HEK293 (cell line): ENCODE results near the gene PPIL3.

Source experiments
- CTCF ChIA-PET: fragments of 350-600 bp; formaldehyde crosslinking; extraction: SDS; loops from one replicate; lab custom pipeline; 2021; ENCODE audit warnings: antibody characterized with exemption; lab: Yijun Ruan, JAX
- POLR2A ChIA-PET: fragments of 300-600 bp; formaldehyde crosslinking; extraction: SDS; loops from one replicate; lab custom pipeline; 2020; ENCODE audit warnings: antibody characterized with exemption, inconsistent platforms; lab: Yijun Ruan, JAX
- H3K27ac ChIP-seq: fragments of 200-500 bp; sonication (Bioruptor generic); 2 replicates; pipeline ENCODE4 v1.5.1; 2014; ENCODE audit warnings: low read depth, low read length, control low read depth, inconsistent platforms; ENCODE audit errors: extremely low read depth
- H3K36me3 ChIP-seq, 2 experiments: fragments of 200-500 bp in 1 of 2; sonication (Bioruptor generic) in 1 of 2; 1 replicate in 1 of 2; 2 replicates in 1 of 2; pipeline ENCODE4 v1.5.1; 2014 to 2017; ENCODE audit warnings: inconsistent platforms in 2 of 2, low read length in 2 of 2; ENCODE audit not compliant: control insufficient read depth in 2 of 2, insufficient read depth in 1 of 2
- H3K4me1 ChIP-seq: fragments of 200-500 bp; sonication (Bioruptor generic); 2 replicates; pipeline ENCODE4 v1.5.1; 2014; ENCODE audit warnings: mild to moderate bottlenecking, low read length, inconsistent platforms; ENCODE audit not compliant: control insufficient read depth, insufficient read depth
- H3K4me3 ChIP-seq: 2 replicates; pipeline ENCODE4 v1.5.1; 2011; ENCODE audit warnings: low read depth, mild to moderate bottlenecking, control low read depth, low read length, moderate library complexity
- H3K9me3 ChIP-seq: fragments of 200-500 bp; sonication (Bioruptor generic); 2 replicates; pipeline ENCODE4 v1.5.1; 2014; ENCODE audit warnings: low read depth, low read length, inconsistent platforms; ENCODE audit not compliant: control insufficient read depth, insufficient read depth
- REPIN1 ChIP-seq: fragments of 450-650 bp; formaldehyde crosslinking; IDR thresholded peaks from 2 replicates; pipeline ENCODE4 v1.5.1; 2017; ENCODE audit warnings: missing biosample characterization, missing genetic modification characterization, low read depth
- SCRT1 ChIP-seq: fragments of 450-650 bp; formaldehyde crosslinking; IDR thresholded peaks from 2 replicates; pipeline ENCODE4 v1.5.1; 2016; ENCODE audit warnings: missing biosample characterization, missing genetic modification characterization, borderline replicate concordance
- ZBTB48 ChIP-seq: fragments of 450-650 bp; formaldehyde crosslinking; IDR thresholded peaks from 2 replicates; pipeline ENCODE4 v1.5.1; 2016; ENCODE audit warnings: missing biosample characterization, missing genetic modification characterization
- ZNF112 ChIP-seq: fragments of 450-650 bp; formaldehyde crosslinking; IDR thresholded peaks from 2 replicates; pipeline ENCODE4 v1.5.0; 2017; ENCODE audit warnings: missing biosample characterization, missing genetic modification characterization
- ZNF132 ChIP-seq: fragments of 450-650 bp; formaldehyde crosslinking; IDR thresholded peaks from 2 replicates; pipeline ENCODE4 v1.5.1; 2017; ENCODE audit warnings: missing biosample characterization, missing genetic modification characterization, borderline replicate concordance
- ZNF140 ChIP-seq: fragments of 450-650 bp; formaldehyde crosslinking; IDR thresholded peaks from 2 replicates; pipeline ENCODE4 v1.5.1; 2016; ENCODE audit warnings: missing biosample characterization, missing genetic modification characterization
- ZNF2 ChIP-seq: fragments of 450-650 bp; formaldehyde crosslinking; IDR thresholded peaks from 2 replicates; pipeline ENCODE4 v1.5.1; 2016; ENCODE audit warnings: missing biosample characterization, missing genetic modification characterization
- ZNF239 ChIP-seq: fragments of 450-650 bp; formaldehyde crosslinking; IDR thresholded peaks from 2 replicates; pipeline ENCODE4 v1.5.1; 2016; ENCODE audit warnings: missing biosample characterization, missing genetic modification characterization
- ZNF433 ChIP-seq: fragments of 450-650 bp; formaldehyde crosslinking; IDR thresholded peaks from 2 replicates; pipeline ENCODE4 v1.5.1; 2016; ENCODE audit warnings: missing biosample characterization, missing genetic modification characterization, low read depth
- ZNF514 ChIP-seq: fragments of 450-650 bp; formaldehyde crosslinking; IDR thresholded peaks from 2 replicates; pipeline ENCODE4 v1.5.1; 2016; ENCODE audit warnings: missing biosample characterization, missing genetic modification characterization
- ZNF701 ChIP-seq: fragments of 450-650 bp; formaldehyde crosslinking; IDR thresholded peaks from 2 replicates; pipeline ENCODE4 v1.5.1; 2016; ENCODE audit warnings: missing biosample characterization, missing genetic modification characterization
- ZNF785 ChIP-seq: fragments of 450-650 bp; formaldehyde crosslinking; IDR thresholded peaks from 2 replicates; pipeline ENCODE4 v1.5.1; 2016; ENCODE audit warnings: missing biosample characterization, missing genetic modification characterization
- ZNF837 ChIP-seq: fragments of 450-650 bp; formaldehyde crosslinking; IDR thresholded peaks from 2 replicates; pipeline ENCODE4 v1.5.1; 2016; ENCODE audit warnings: missing biosample characterization, missing genetic modification characterization
- TF ChIP-seq, protein P1 (sequence below): fragments of 450-650 bp; formaldehyde crosslinking; IDR thresholded peaks from 2 replicates; pipeline ENCODE4 v1.5.1; 2016; ENCODE audit warnings: missing biosample characterization, missing genetic modification characterization
- TF ChIP-seq, protein P2 (sequence below): fragments of 450-650 bp; formaldehyde crosslinking; IDR thresholded peaks from 2 replicates; pipeline ENCODE4 v1.5.1; 2017; ENCODE audit warnings: missing biosample characterization, missing genetic modification characterization
- TF ChIP-seq, protein P3 (sequence below): fragments of 450-650 bp; formaldehyde crosslinking; conservative IDR thresholded peaks from 2 replicates; pipeline ENCODE4 v1.5.1; 2016; ENCODE audit warnings: low read depth, missing biosample characterization, missing genetic modification characterization
- TF ChIP-seq, protein P4 (sequence below): fragments of 450-650 bp; formaldehyde crosslinking; IDR thresholded peaks from 2 replicates; pipeline ENCODE4; 2016; ENCODE audit warnings: missing biosample characterization, missing genetic modification characterization
- TF ChIP-seq, protein P5 (sequence below): fragments of 450-650 bp; formaldehyde crosslinking; IDR thresholded peaks from 2 replicates; pipeline ENCODE4 v1.5.1; 2017; ENCODE audit warnings: missing biosample characterization, missing genetic modification characterization
- TF ChIP-seq, protein P6 (sequence below): fragments of 450-650 bp; formaldehyde crosslinking; IDR thresholded peaks from 2 replicates; pipeline ENCODE4 v1.5.1; 2016; ENCODE audit warnings: missing biosample characterization, missing genetic modification characterization
- TF ChIP-seq, protein P7 (sequence below): fragments of 450-650 bp; formaldehyde crosslinking; IDR thresholded peaks from 2 replicates; pipeline ENCODE4 v1.5.1; 2016; ENCODE audit warnings: missing biosample characterization, missing genetic modification characterization

The PPIL3 gene

DNA sequence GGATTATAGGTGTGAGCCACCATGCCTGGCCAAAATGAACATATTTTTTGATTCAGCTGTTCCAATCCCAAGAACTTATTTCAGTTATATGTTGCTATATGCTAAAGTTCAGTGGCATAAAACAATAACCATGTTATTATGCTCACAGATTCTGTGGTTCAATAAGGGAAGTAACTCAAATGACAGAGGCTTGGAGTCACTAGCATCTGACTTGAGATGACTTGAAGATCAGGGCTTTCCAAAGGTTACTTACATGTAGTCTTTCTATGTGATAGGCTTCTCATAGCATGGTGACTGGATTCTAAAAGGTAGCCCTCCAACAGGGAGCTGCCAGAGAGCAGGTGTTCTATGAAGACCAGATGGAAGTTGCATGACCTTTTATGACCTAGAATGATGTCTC lies 41.6 kb downstream of the PPIL3 start (continued):
- TF ChIP-seq, protein P1, sequence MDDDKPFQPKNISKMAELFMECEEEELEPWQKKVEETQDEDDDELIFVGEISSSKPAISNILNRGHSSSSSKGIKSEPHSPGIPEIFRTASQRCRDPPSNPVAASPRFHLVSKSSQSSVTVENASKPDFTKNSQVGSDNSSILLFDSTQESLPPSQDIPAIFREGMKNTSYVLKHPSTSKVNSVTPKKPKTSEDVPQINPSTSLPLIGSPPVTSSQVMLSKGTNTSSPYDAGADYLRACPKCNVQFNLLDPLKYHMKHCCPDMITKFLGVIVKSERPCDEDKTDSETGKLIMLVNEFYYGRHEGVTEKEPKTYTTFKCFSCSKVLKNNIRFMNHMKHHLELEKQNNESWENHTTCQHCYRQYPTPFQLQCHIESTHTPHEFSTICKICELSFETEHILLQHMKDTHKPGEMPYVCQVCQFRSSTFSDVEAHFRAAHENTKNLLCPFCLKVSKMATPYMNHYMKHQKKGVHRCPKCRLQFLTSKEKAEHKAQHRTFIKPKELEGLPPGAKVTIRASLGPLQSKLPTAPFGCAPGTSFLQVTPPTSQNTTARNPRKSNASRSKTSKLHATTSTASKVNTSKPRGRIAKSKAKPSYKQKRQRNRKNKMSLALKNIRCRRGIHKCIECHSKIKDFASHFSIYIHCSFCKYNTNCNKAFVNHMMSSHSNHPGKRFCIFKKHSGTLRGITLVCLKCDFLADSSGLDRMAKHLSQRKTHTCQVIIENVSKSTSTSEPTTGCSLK, result no peak
- TF ChIP-seq ZNF514 (tag by site-specific recombination), result no peak
- TF ChIP-seq, protein P2, sequence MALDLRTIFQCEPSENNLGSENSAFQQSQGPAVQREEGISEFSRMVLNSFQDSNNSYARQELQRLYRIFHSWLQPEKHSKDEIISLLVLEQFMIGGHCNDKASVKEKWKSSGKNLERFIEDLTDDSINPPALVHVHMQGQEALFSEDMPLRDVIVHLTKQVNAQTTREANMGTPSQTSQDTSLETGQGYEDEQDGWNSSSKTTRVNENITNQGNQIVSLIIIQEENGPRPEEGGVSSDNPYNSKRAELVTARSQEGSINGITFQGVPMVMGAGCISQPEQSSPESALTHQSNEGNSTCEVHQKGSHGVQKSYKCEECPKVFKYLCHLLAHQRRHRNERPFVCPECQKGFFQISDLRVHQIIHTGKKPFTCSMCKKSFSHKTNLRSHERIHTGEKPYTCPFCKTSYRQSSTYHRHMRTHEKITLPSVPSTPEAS, result no peak

DNA sequence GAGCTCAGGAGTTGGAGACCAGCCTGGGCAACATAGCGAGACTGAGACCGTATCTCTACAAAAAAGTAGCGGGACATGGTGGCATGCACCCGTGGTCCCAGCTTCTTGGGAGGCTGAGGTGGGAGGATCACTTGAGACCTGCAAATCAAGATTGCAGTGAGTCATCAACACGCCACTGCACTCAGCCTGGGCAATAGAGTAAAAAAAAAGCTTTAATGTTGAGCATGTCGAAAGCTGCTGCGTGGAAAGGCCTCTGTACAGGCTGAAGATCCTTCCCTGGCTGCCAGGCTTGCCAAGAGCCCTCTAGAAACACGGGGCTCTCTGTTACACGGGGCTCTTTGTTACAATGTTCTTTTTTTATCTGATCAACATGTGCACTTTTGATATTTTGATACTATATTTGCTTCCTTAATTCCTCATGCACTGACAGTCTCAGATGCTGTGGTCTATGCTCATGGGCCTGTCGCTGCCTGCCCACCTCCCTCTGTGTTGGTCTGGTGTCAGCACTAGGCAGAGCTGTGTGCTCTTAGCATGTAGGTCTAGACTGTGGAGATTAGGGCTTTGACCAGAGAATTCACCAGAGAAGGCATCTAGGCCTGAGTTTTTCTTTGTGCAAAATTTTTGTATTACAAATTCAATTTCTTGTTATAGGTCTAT lies 43.1 kb downstream of the PPIL3 start:
- Histone ChIP-seq H3K9me3 (no peaks in the 10 kb centered on the region), H3K4me1 (no peaks in the 10 kb centered on the region), H3K27ac (no peak overlapping the region), H3K4me3 (no peak overlapping the region), H3K36me3 (no peaks in the 10 kb centered on the region)
- ChIA-PET POLR2A (interaction anchor here (1.0 to 1.1 kb wide), 2 partner anchors 13 to 17 kb away, joined by 3 read pairs; no protein-coding TSS in a partner anchor), CTCF (interaction anchor here (0.7 to 1.1 kb wide), 3 partner anchors 18 to 1039 kb away, joined by 3 to 4 read pairs (median 3); no protein-coding TSS in a partner anchor)
- TF ChIP-seq, protein P3, sequence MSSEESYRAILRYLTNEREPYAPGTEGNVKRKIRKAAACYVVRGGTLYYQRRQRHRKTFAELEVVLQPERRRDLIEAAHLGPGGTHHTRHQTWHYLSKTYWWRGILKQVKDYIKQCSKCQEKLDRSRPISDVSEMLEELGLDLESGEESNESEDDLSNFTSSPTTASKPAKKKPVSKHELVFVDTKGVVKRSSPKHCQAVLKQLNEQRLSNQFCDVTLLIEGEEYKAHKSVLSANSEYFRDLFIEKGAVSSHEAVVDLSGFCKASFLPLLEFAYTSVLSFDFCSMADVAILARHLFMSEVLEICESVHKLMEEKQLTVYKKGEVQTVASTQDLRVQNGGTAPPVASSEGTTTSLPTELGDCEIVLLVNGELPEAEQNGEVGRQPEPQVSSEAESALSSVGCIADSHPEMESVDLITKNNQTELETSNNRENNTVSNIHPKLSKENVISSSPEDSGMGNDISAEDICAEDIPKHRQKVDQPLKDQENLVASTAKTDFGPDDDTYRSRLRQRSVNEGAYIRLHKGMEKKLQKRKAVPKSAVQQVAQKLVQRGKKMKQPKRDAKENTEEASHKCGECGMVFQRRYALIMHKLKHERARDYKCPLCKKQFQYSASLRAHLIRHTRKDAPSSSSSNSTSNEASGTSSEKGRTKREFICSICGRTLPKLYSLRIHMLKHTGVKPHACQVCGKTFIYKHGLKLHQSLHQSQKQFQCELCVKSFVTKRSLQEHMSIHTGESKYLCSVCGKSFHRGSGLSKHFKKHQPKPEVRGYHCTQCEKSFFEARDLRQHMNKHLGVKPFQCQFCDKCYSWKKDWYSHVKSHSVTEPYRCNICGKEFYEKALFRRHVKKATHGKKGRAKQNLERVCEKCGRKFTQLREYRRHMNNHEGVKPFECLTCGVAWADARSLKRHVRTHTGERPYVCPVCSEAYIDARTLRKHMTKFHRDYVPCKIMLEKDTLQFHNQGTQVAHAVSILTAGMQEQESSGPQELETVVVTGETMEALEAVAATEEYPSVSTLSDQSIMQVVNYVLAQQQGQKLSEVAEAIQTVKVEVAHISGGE, result no peak
- no peak for TF ChIP-seq ZNF112
- TF ChIP-seq, protein P4, sequence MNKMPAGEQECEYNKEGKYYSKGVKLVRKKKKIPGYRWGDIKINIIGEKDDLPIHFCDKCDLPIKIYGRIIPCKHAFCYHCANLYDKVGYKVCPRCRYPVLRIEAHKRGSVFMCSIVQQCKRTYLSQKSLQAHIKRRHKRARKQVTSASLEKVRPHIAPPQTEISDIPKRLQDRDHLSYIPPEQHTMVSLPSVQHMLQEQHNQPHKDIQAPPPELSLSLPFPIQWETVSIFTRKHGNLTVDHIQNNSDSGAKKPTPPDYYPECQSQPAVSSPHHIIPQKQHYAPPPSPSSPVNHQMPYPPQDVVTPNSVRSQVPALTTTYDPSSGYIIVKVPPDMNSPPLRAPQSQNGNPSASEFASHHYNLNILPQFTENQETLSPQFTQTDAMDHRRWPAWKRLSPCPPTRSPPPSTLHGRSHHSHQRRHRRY, result no peak
- TF ChIP-seq ZNF2 (tag by site-specific recombination), result no peak
- no peak for TF ChIP-seq ZNF140 (tag by site-specific recombination)
- TF ChIP-seq REPIN1 (tag by site-specific recombination), result no peak
- TF ChIP-seq, protein P5, sequence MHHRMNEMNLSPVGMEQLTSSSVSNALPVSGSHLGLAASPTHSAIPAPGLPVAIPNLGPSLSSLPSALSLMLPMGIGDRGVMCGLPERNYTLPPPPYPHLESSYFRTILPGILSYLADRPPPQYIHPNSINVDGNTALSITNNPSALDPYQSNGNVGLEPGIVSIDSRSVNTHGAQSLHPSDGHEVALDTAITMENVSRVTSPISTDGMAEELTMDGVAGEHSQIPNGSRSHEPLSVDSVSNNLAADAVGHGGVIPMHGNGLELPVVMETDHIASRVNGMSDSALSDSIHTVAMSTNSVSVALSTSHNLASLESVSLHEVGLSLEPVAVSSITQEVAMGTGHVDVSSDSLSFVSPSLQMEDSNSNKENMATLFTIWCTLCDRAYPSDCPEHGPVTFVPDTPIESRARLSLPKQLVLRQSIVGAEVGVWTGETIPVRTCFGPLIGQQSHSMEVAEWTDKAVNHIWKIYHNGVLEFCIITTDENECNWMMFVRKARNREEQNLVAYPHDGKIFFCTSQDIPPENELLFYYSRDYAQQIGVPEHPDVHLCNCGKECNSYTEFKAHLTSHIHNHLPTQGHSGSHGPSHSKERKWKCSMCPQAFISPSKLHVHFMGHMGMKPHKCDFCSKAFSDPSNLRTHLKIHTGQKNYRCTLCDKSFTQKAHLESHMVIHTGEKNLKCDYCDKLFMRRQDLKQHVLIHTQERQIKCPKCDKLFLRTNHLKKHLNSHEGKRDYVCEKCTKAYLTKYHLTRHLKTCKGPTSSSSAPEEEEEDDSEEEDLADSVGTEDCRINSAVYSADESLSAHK (tag by site-specific recombination), result no peak
- TF ChIP-seq, protein P6, sequence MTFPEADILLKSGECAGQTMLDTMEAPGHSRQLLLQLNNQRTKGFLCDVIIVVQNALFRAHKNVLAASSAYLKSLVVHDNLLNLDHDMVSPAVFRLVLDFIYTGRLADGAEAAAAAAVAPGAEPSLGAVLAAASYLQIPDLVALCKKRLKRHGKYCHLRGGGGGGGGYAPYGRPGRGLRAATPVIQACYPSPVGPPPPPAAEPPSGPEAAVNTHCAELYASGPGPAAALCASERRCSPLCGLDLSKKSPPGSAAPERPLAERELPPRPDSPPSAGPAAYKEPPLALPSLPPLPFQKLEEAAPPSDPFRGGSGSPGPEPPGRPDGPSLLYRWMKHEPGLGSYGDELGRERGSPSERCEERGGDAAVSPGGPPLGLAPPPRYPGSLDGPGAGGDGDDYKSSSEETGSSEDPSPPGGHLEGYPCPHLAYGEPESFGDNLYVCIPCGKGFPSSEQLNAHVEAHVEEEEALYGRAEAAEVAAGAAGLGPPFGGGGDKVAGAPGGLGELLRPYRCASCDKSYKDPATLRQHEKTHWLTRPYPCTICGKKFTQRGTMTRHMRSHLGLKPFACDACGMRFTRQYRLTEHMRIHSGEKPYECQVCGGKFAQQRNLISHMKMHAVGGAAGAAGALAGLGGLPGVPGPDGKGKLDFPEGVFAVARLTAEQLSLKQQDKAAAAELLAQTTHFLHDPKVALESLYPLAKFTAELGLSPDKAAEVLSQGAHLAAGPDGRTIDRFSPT (tag by site-specific recombination), result no peak
- TF ChIP-seq SCRT1 (tag by site-specific recombination), result no peak
- no peak for TF ChIP-seq ZNF239
- no peak for TF ChIP-seq ZNF433 (tag by site-specific recombination)
- no peak for TF ChIP-seq ZNF837
- no peak for TF ChIP-seq ZBTB48 (tag by site-specific recombination)
- no peak for TF ChIP-seq ZNF701 (tag by site-specific recombination)
- TF ChIP-seq, protein P7, sequence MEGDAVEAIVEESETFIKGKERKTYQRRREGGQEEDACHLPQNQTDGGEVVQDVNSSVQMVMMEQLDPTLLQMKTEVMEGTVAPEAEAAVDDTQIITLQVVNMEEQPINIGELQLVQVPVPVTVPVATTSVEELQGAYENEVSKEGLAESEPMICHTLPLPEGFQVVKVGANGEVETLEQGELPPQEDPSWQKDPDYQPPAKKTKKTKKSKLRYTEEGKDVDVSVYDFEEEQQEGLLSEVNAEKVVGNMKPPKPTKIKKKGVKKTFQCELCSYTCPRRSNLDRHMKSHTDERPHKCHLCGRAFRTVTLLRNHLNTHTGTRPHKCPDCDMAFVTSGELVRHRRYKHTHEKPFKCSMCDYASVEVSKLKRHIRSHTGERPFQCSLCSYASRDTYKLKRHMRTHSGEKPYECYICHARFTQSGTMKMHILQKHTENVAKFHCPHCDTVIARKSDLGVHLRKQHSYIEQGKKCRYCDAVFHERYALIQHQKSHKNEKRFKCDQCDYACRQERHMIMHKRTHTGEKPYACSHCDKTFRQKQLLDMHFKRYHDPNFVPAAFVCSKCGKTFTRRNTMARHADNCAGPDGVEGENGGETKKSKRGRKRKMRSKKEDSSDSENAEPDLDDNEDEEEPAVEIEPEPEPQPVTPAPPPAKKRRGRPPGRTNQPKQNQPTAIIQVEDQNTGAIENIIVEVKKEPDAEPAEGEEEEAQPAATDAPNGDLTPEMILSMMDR (tag by site-specific recombination), result no peak
- no peak for TF ChIP-seq ZNF132 (tag by site-specific recombination)
- TF ChIP-seq ZNF785 (tag by site-specific recombination), result no peak
